Left lobe of liver (tissue), 2 donors: ENCODE results near the gene TFAP2E. TPM values are rescaled to one million over a fixed set of nuclear protein-coding genes. Genes with fewer than 3 reads are reported as not detected.
A peak's percentile ranks its signal among the peaks of the same experiment; 100 is the strongest.

Experiments used
- ATAC-seq: fragments of 200-7000 bp; cut with Tn5 transposase; one replicate; pipeline ENCODE4 v1.9.1; 2020; ENCODE audit warnings: mild to moderate bottlenecking, moderate library complexity
- DNase-seq: peaks from one replicate; pipeline ENCODE4 v3.0.0-alpha.2; 2020; ENCODE audit warnings: low spot score
- total RNA-seq: library from RNA; stranded (reverse); gene quantifications from one replicate; pipeline ENCODE4 v1.2.1, GENCODE V29; 2021
- donor health status: DM: no; HTN: no; CAD: no; lungs with moderate emphysema.
- donor health status: DM: no; HTN: yes; CAD: no.

TFAP2E gene
- total RNA-seq, 1 donor from 2014 or later: 0.13 TPM

DNA sequence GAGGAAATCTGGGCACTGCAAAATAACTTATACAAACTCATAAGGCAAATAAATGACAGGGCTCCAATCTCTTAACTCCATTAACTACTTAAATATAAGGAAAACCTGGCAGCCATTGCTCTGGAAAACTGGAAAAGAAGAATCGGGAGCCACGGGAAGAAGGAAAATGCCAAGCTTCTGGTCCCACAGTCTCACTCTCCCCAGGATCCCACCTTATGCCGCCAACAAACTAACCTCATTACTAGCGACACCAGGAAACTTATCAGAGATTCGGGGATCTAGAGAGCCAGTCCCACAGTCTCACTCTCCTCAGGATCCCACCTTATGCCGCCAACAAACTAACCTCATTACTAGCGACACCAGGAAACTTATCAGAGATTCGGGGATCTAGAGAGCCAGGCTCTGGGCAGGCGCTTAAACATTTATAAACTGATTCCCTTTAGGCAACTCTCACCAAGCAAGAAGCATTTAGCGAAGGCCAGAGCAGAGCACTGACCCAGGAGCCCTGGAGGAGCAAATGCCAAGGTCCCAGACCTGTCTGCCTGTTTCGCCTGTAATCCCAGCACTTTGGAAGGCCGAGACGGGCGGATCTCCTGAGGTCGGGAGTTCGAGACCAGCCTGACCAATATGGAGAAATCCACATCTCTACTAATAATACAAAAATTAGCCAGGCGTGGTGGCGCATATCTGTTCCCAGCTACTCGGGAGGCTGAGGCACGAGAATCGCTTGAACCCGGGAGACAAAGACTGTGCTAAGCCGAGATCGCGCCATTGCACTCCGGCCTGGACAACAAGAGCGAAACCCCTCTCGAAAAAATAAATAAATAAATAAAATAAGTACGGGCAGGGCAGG, 67.5 kb downstream of the TFAP2E start:
- DNase-seq (no peak), ATAC-seq (peak; percentile 5)

DNA sequence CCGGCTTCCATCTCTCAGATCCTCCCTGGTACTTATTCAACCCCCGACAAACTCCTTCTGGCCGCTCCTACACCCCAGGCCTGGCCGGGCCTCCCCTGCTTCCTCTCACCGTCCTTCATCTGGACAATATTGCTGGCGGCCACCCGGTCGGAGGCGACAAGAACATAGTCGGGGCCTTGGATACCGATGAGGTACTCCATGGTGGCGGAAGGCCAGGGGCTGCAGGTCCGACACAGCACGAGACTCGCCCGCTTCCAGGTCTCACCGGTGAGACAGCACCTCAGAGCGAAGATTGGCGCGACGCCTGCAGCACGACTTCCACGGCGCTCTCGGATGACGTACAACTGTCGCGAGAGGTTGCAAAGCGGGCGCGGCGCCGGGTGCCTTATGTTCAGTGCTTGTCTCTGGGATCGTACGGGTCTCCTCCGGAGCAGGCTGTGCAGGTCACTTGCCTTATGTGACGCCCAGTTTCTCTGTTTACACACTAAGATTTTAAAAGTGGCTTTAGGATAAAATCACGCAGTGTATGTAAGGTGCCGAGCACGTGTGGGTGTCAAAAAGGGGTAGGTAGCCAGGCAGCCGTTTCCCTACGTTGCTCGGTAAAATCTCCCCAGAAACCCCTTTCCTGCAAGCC, 68.2 kb downstream of the TFAP2E start, which contains the start of gene PSMB2:
TSS of gene PSMB2 (minus strand) at position 294 of the 634 bp plus-strand sequence. CDS start at position 200, 94 bp downstream.
- DNase-seq: peak; percentile 97
- peak; percentile 90 for ATAC-seq

GRCh38 chr1:35642471-35642955, 69.4 kb downstream of the TFAP2E start:
- DNase-seq: no peak
- no peak for ATAC-seq

GRCh38 chr1:35644204-35644603, 71.1 kb downstream of the TFAP2E start:
- DNase-seq (no peak), ATAC-seq (no peak)

Other genes with a start within 250 kb of the TFAP2E start
- 49.2 TPM for gene KIAA0319L, start 15.9 kb upstream of the TFAP2E start, total RNA-seq
- gene NCDN, start 15.5 kb upstream of the TFAP2E start, total RNA-seq: 7.0 TPM
- gene PSMB2, start 68.2 kb downstream of the TFAP2E start, total RNA-seq: 39.3 TPM
- 2.4 TPM for gene C1orf216, start 145.6 kb downstream of the TFAP2E start, total RNA-seq
- gene CLSPN, start 196.7 kb downstream of the TFAP2E start, total RNA-seq: 0.10 TPM
- 7.0 TPM for gene AGO4, start 234.7 kb downstream of the TFAP2E start, total RNA-seq